Activated CD8-positive, alpha-beta memory T cell treated with anti-CD3 and anti-CD28 coated beads for 1 hour (primary cell): ENCODE data around the gene PLAAT2.
"Not testable (repeated sequence)": the region's sequence is repeated elsewhere in the genome, so short reads cannot be mapped to it uniquely, and the experiment has no call there.

Experiments used
- DNase-seq, 2 donors: peaks; one replicate each; pipeline ENCODE4 v3.0.0-alpha.2; 2020; ENCODE audit warnings: low read depth in 1 of 2; ENCODE audit errors: extremely low read depth in 1 of 2

Gene PLAAT2

DNA sequence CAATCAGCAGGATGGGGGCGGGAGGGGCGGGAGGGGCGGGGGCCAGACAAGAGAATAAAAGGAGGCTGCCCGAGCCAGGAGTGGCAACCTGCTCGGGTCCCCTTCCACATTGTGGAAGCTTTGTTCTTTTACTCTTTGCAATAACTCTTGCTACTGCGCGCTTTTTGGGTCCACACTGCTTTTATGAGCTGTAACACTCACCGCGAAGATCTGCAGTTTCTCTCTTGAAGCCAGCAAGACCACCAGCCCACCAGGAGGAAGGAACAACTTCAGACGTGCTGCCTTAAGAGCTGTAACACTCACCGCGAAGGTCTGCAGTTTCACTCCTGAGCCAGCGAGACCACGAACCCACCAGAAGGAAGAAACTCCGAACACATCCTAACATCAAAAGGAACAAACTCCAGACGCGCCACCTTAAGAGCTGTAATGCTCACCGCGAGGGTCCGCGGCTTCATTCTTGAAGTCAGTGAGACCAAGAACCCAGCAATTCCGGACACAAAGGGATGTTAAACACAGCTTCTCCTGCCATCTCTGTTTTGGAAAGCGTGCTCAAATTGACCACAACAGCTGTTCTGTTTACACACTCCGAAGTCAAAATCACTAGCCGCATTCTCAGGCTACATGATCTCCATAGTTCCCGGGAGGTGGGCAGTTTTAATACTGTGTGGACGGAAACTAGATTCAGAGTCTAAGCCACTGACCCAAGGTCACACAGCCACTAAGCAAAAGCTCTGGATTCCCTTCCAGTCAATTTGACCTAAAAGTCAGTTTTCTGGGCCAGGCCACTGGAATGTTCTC is 11.9 kb downstream of the PLAAT2 start:
- DNase-seq: no peak

DNA sequence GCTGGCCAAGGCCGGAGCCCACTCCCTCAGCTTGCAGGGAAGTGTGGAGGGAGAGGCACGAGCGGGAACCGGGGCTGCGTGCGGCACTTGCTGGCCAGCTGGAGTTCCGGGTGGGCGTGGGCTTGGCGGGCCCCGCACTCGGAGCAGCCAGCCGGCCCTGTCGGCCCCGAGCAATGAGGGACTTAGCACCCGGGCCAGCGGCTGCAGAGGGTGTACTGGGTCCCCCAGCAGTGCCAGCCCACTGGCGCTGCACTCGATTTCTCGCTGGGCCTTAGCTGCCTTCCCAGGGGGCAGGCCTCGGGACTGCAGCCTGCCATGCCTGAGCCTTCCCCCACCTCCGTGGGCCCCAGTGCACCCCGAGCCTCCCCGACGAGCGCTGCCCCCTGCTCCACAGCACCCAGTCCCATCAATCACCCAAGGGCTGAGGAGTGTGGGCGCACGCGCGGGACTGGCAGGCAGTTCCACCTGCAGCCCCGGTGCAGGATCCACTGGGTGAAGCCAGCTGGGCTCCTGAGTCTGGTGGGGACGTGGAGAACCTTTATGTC is 13.0 kb downstream of the PLAAT2 start:
- DNase-seq: not testable (repeated sequence)

DNA sequence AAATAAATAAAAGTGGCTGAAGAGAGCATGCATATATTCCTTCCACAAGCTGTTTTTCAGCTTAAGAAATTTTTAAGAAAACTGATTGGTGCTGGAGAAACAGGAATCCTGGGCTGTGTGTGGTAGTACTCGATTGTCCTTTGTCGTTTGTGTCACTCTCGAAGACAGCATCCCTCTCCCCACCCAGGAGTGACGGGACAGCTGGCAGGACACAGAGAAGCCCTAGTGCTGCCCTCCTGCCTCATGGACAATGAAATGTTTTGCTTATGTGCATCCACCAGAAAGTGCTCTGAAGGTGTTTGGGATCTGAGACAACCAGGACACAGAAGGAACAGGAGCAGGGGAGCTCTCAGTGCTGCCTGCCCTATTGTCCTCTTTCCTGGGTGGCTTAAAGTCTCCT is 13.8 kb downstream of the PLAAT2 start:
- DNase-seq: no peak

- DNase-seq: no peak
Observed at GRCh38 chr11:63548178-63548577, 15.0 kb downstream of the PLAAT2 start.

DNA sequence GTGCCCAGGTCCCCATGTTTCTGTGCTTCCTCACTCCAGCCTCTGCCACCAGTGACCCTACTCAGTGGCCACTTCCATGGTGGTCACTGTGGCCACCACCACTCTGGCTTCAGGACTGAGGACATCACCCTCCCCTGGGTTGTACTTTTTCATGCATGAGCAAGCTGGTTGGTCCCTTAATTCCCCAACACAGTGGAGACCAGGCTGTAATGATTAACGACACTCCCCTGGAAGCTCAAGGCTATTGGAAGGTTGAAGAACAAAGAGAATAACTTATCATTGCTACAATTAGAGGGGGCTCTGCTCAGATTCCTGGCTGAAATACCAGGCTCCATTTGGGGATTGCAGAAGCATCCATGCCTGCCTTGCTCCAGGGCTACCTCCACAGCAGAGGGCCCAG is 16.1 kb downstream of the PLAAT2 start:
- no peak for DNase-seq

DNA sequence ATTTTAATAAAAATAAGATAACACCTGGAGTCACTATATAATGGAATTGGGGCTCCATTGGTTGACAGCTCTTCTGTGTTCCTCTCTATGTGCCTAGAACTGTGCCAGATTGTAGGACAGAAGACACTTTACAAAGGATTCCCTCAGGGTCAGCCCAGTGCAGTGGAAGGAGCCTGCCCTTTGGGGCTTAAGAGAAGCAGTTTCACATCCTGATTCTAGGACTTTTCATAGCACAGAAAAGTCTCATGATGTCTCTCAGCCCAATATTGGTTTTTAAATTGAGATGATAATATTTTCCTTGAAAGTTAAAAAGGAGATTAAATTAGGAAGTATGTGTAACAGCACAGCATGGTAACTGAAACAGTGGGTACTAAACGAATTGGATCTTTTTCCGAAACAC is 19.5 kb downstream of the PLAAT2 start:
- DNase-seq: no peak

DNA sequence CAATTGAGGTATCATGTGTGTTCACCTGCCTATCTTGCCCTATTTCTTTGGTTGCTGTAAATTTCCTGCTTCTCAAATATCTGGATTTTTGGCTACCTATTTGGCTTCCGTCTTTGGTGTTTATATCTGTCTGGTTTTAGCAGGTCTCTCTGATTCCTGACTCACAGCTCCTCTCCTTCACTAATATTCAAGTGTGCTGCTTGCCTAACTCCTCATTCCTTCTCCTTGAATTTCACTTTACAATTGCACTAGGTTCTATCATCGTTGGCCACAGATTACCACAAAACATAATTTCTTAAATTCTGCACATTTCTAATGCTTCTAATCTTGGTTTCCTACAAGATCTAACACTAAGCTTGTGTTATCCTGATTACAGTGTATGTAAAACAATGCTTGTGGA is 20.7 kb downstream of the PLAAT2 start:
- not testable (repeated sequence) for DNase-seq

DNA sequence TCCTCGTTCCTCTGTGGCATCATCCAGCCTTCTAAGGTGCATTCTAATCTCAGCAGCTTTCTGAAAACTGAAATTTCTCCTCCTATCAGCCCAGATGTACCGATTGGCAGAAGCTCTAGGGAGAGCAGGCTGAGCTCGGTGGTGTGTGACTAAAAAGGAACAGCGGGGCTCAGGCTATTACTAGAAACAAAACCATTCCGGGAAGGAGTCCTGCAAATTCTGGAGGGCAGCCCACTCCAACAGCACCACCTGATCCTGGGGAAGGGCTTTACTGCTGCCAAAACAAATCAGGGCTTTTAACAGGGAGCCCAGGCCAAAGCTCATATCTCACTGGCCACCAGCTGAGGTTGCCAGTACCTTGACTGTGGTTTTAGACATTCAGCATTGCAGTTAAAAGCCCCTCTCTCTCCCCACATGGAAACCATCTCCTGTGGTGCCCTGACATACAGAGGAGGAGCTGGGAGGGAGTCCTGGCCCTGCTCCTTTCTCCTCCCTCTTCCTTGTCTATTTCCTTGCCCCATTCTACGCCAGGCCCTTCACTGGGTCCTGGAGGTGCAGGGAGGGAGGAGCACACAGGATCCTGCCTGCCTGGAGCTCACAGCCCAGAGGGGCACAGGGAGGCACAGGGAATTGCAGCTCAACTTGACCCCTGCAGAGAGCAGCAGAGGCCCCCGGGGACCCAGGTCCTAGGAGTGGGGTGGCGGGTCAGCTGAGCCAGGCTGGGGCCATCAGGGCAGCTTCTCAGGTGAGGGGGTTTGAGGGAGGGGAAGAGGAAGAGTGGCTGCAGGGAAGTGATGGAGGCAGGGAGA is 25.7 kb downstream of the PLAAT2 start:
- no peak for DNase-seq

DNA sequence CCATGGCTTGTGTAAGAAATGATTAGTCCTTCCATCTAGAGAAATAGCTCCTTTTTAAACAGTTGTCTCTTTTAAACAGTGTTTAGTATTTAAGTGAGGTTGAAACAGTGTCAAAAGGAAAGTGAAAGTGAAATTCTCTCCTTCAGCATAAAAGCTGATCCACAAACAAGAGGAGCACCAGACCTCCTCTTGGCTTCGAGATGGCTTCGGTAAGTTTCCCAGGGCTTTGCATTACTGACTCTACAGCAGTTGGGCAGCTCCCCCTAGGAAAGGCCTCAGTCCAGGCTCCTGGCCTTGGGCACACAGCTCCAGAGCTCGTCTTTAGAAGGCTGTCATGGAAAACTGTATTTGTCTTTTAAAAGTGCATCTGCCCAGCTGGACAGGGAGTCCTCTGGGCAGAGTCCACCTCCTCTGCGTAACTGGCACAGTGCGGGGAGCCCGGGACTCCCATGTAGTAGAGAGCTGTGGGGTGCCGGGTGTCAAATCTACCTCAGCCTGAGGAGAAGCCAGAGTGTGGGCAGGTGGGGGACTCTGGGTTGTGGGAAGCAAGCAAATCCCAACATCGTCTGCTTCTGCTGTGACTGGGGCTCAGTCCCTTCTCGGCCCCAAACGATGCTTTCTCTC is 26.4 kb downstream of the PLAAT2 start, which contains the start of gene PLAAT4:
PLAAT4 (plus strand) TSS at position 140 of the 624 bp plus-strand sequence; CDS start at position 201, 61 bp downstream.
- no peak for DNase-seq

- no peak for DNase-seq
Observed at GRCh38 chr11:63535734-63536133, 27.4 kb downstream of the PLAAT2 start.

DNA sequence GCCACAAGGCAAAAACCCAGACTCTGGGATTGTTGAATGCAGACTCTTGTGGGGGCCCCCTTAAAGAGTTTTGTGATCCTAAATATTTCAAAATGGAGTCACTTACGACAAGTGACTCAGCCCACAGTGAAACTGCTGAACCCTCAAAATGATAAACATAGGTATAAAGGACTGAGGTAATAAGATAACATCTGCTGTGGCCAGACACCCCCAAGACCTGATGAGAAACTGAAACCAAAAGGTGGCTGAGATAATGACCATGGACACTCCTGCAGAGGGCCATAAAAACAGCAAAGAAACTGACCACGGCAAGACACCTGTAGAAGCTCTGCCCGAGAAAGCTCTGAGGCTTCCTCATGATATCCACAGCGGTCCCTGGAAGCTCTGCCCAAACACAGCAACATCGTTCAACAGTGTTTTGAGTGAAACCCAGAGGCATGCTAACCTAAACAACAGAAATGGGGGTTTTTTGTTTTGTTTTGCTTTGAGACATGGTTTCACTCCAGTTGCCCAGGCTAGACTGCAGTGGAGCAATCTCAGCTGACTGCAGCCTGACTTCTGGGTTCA is 28.2 kb downstream of the PLAAT2 start:
- no peak for DNase-seq

GRCh38 chr11:63534076-63534475 is 29.1 kb downstream of the PLAAT2 start:
- no peak for DNase-seq

DNA sequence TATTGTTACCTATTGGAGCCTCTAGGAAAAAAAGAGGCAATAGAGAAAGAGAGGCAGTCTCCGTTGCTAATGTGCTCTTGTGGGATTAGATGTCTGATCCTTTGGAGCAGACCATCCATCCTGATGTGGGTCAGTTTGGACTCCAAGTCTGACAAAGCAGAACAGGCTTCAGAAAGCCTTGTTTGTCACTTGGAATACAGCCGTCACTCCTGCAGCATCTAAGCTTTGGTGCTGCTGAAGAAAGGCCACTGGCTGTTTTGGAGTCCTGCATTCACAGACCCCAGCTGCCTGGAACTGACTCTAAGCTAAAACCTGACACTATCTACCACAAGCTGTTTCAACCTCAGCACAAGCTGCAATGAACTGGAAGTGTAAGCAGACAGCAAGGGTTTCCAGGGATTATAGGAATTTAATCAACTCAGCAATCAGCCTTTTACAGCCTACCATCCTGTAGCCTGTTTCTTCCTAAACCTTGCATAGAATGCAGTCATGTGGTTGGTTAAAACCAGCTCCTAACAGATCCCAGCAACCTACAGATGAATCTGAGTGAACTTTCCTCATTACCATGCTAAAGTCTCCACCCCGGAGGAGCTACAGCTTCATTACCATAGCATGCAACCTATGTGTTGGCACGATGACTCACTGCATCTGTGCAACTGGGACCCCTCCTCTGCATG is 30.2 kb downstream of the PLAAT2 start:
- no peak for DNase-seq

GRCh38 chr11:63532117-63532516 is 31.1 kb downstream of the PLAAT2 start:
- no peak for DNase-seq

- not testable (repeated sequence) for DNase-seq
Observed at GRCh38 chr11:63531074-63531792, 31.9 kb downstream of the PLAAT2 start.

- no peak for DNase-seq
Observed at GRCh38 chr11:63530021-63530420, 33.2 kb downstream of the PLAAT2 start.

- DNase-seq: not testable (repeated sequence)
Observed at GRCh38 chr11:63529373-63529772, 33.8 kb downstream of the PLAAT2 start.

GRCh38 chr11:63528729-63529278 is 34.4 kb downstream of the PLAAT2 start:
- not testable (repeated sequence) for DNase-seq

GRCh38 chr11:63528156-63528555 is 35.0 kb downstream of the PLAAT2 start:
- not testable (repeated sequence) for DNase-seq
